Esophagus squamous epithelium (tissue), 4 donors: ENCODE measurements around the gene CIITA.

Experiments
- CTCF ChIP-seq, 6 experiments: fragments of 450-650 bp in 4 of 6; fragments of 200-600 bp in 2 of 6; sonication (generic) in 2 of 6; IDR thresholded peaks; one replicate each; pipeline ENCODE4 v1.5.1; 2016 to 2019; ENCODE audit warnings: antibody characterized with exemption in 6 of 6, mild to moderate bottlenecking in 4 of 6, moderate library complexity in 4 of 6
- POLR2A ChIP-seq, 4 donors: fragments of 450-650 bp; IDR thresholded peaks; one replicate each; pipeline ENCODE4 v1.6.1; 2017; ENCODE audit warnings: antibody characterized with exemption in 4 of 4, mild to moderate bottlenecking in 4 of 4, moderate library complexity in 3 of 4

GRCh38 chr16:10981697-10982216, 104.8 kb downstream of the CIITA start:
- TF ChIP-seq CTCF (IDR thresholded peaks at IDR 0.05) (peak in 4 of 6 experiments; percentile 17 to 49 (median 31)), POLR2A (IDR thresholded peaks at IDR 0.05) (no peak)
